ENCODE measurements around the gene ATG9B. TPM values are rescaled to one million over a fixed set of nuclear protein-coding genes. Genes with fewer than 3 reads are reported as not detected.
A peak's percentile ranks its signal among the peaks of the same experiment; 100 is the strongest.

Gene ATG9B
- total RNA-seq, 2 experiments from 2014 or later: 3.5 to 4.6 TPM

GRCh38 chr7:151017953-151018420 lies 6.3 kb downstream of the ATG9B start:
- Mint-ChIP-seq H3K4me1 (ENCODE audit: low read depth) (peaks cover 47% of the 10 kb centered on the region), H3K9me3 (no peaks in the 10 kb centered on the region), H3K27ac (no peak overlapping the region), H3K4me3 (peak overlapping the region; percentile 63), H3K36me3 (no peaks in the 10 kb centered on the region), H3K27me3 (peaks cover 11% of the 10 kb centered on the region)
- intact Hi-C loops (cut with micrococcal nuclease): loop anchor here (1.0 to 2.0 kb wide), 2 partner anchors 55 to 120 kb away; no protein-coding TSS in a partner anchor
- ChIA-PET CTCF (interaction anchor here (0.6 to 4.4 kb wide), 32 partner anchors 8 to 239 kb away, joined by 3 to 78 read pairs (median 4); partner anchors contain the start of genes ABCB8, AGAP3 and NOS3), POLR2A (interaction anchor here (0.6 to 2.1 kb wide), 6 partner anchors 10 to 215 kb away, joined by 3 to 9 read pairs (median 4); partner anchors contain the start of genes ABCB8 and FASTK)
- DNase-seq: peak; percentile 86

- no peak overlapping the region for H3K27ac Mint-ChIP-seq
Measured at GRCh38 chr7:151017370-151017952, 6.8 kb downstream of the ATG9B start.

GRCh38 chr7:151016942-151017341 lies 7.4 kb downstream of the ATG9B start:
- ChIA-PET POLR2A (no interaction called here), CTCF (interaction anchor here (1.0 to 4.4 kb wide), 7 partner anchors 9 to 94 kb away, joined by 3 to 78 read pairs (median 4); partner anchors contain the start of gene ABCB8)
- intact Hi-C loops (cut with micrococcal nuclease): no loop called here
- Mint-ChIP-seq H3K36me3 (no peaks in the 10 kb centered on the region), H3K9me3 (no peaks in the 10 kb centered on the region), H3K27ac (no peak overlapping the region), H3K4me3 (no peak overlapping the region), H3K27me3 (peaks cover 10% of the 10 kb centered on the region), H3K4me1 (ENCODE audit: low read depth) (peaks cover 57% of the 10 kb centered on the region)
- DNase-seq: no peak

More at GRCh38 chr7:151017370-151017952, 6.8 kb downstream of the ATG9B start:
- no peaks in the 10 kb centered on the region for H3K9me3 Mint-ChIP-seq
- intact Hi-C loops (cut with micrococcal nuclease): no loop called here
- H3K4me3 Mint-ChIP-seq: peak overlapping the region; percentile 63
- H3K27me3 Mint-ChIP-seq: peaks cover 10% of the 10 kb centered on the region
- peaks cover 52% of the 10 kb centered on the region for H3K4me1 Mint-ChIP-seq (ENCODE audit: low read depth)
- POLR2A ChIA-PET: interaction anchor here (0.6 to 2.1 kb wide), 3 partner anchors 11 to 215 kb away, joined by 3 to 9 read pairs (median 4); partner anchors contain the start of gene ABCB8
- no peak for DNase-seq
- CTCF ChIA-PET: interaction anchor here (0.6 to 4.4 kb wide), 16 partner anchors 9 to 179 kb away, joined by 3 to 78 read pairs (median 8); partner anchors contain the start of genes ABCB8 and AGAP3
- no peaks in the 10 kb centered on the region for H3K36me3 Mint-ChIP-seq

GRCh38 chr7:151016505-151016904 lies 7.8 kb downstream of the ATG9B start:
- no peak for DNase-seq
- Mint-ChIP-seq H3K9me3 (no peaks in the 10 kb centered on the region), H3K4me3 (no peak overlapping the region), H3K4me1 (ENCODE audit: low read depth) (peaks cover 62% of the 10 kb centered on the region), H3K27ac (no peak overlapping the region), H3K27me3 (peaks cover 10% of the 10 kb centered on the region), H3K36me3 (no peaks in the 10 kb centered on the region)
- POLR2A ChIA-PET: no interaction called here
- intact Hi-C loops (cut with micrococcal nuclease): no loop called here
- CTCF ChIA-PET: interaction anchor here (1.0 to 4.4 kb wide), 6 partner anchors 8 to 95 kb away, joined by 3 to 78 read pairs (median 6); partner anchors contain the start of gene ABCB8

GRCh38 chr7:151015967-151016366 lies 8.3 kb downstream of the ATG9B start:
- CTCF ChIA-PET: interaction anchor here (1.0 to 4.4 kb wide), 4 partner anchors 8 to 95 kb away, joined by 3 to 78 read pairs (median 10); no protein-coding TSS in a partner anchor
- POLR2A ChIA-PET: no interaction called here
- Mint-ChIP-seq H3K4me3 (no peak overlapping the region), H3K36me3 (no peaks in the 10 kb centered on the region), H3K27me3 (peaks cover 10% of the 10 kb centered on the region), H3K9me3 (no peaks in the 10 kb centered on the region), H3K4me1 (ENCODE audit: low read depth) (peaks cover 65% of the 10 kb centered on the region), H3K27ac (no peak overlapping the region)
- intact Hi-C loops (cut with micrococcal nuclease): loop anchor here (1.0 to 2.0 kb wide), 2 partner anchors 12 to 211 kb away; partner anchors contain the start of genes ABCB8 and ABCF2
- no peak for DNase-seq

- intact Hi-C loops (cut with micrococcal nuclease): loop anchor here (1.0 to 5.0 kb wide), 3 partner anchors 13 to 212 kb away; partner anchors contain the start of genes ABCB8, ABCF2 and KCNH2
- H3K9me3 Mint-ChIP-seq: no peaks in the 10 kb centered on the region
- POLR2A ChIA-PET: no interaction called here
Measured at GRCh38 chr7:151014950-151015349, 9.3 kb downstream of the ATG9B start.

GRCh38 chr7:151013733-151014497 lies 10.4 kb downstream of the ATG9B start:
- intact Hi-C loops (cut with micrococcal nuclease): loop anchor here (2.0 to 5.0 kb wide), 2 partner anchors 37 to 213 kb away; partner anchors contain the start of genes ABCF2 and KCNH2
- H3K9me3 Mint-ChIP-seq: no peaks in the 10 kb centered on the region
- POLR2A ChIA-PET: interaction anchor here (0.6 to 1.5 kb wide), 3 partner anchors 10 to 46 kb away, joined by 3 to 4 read pairs (median 3); partner anchors contain the start of gene ATG9B

More at GRCh38 chr7:151014950-151015349, 9.3 kb downstream of the ATG9B start:
- H3K36me3 Mint-ChIP-seq: no peaks in the 10 kb centered on the region
- peak; percentile 66 for DNase-seq
- peak overlapping the region; percentile 93 for H3K27ac Mint-ChIP-seq
- CTCF ChIA-PET: interaction anchor here (0.8 to 2.1 kb wide), 4 partner anchors 13 to 117 kb away, joined by 3 to 10 read pairs (median 8); partner anchors contain the start of gene ABCB8
- peaks cover 75% of the 10 kb centered on the region for H3K4me1 Mint-ChIP-seq (ENCODE audit: low read depth)
- peaks cover 7% of the 10 kb centered on the region for H3K27me3 Mint-ChIP-seq
- H3K4me3 Mint-ChIP-seq: peak overlapping the region; percentile 83

GRCh38 chr7:151013356-151013732 lies 10.9 kb downstream of the ATG9B start:
- POLR2A ChIA-PET: interaction anchor here (1.5 kb wide), 1 partner anchor 11 kb away, joined by 4 read pairs; the partner anchor contains the start of gene ATG9B
- CTCF ChIA-PET: interaction anchor here (1.0 to 4.2 kb wide), 4 partner anchors 22 to 115 kb away, joined by 3 to 26 read pairs (median 6); no protein-coding TSS in a partner anchor
- no peaks in the 10 kb centered on the region for H3K36me3 Mint-ChIP-seq
- no peak for DNase-seq
- H3K9me3 Mint-ChIP-seq: no peaks in the 10 kb centered on the region
- H3K27me3 Mint-ChIP-seq: no peaks in the 10 kb centered on the region
- no peak overlapping the region for H3K27ac Mint-ChIP-seq
- H3K4me1 Mint-ChIP-seq (ENCODE audit: low read depth): peaks cover 78% of the 10 kb centered on the region
- intact Hi-C loops (cut with micrococcal nuclease): loop anchor here (5.0 kb wide), 1 partner anchor 36 kb away; the partner anchor contains the start of gene KCNH2
- no peak overlapping the region for H3K4me3 Mint-ChIP-seq

More at GRCh38 chr7:151013733-151014497, 10.4 kb downstream of the ATG9B start:
- peaks cover 76% of the 10 kb centered on the region for H3K4me1 Mint-ChIP-seq (ENCODE audit: low read depth)
- H3K36me3 Mint-ChIP-seq: no peaks in the 10 kb centered on the region
- DNase-seq: peak; percentile 94
- H3K27me3 Mint-ChIP-seq: peaks cover 3% of the 10 kb centered on the region
- peak overlapping the region; percentile 93 for H3K27ac Mint-ChIP-seq
- H3K4me3 Mint-ChIP-seq: peak overlapping the region; percentile 83
- CTCF ChIA-PET: interaction anchor here (1.0 to 4.2 kb wide), 6 partner anchors 14 to 116 kb away, joined by 3 to 26 read pairs (median 8); partner anchors contain the start of gene ABCB8

- CTCF ChIA-PET: interaction anchor here (1.8 to 4.2 kb wide), 3 partner anchors 15 to 50 kb away, joined by 6 to 26 read pairs (median 9); partner anchors contain the start of gene ABCB8
- Mint-ChIP-seq H3K4me3 (peak overlapping the region; percentile 30), H3K36me3 (no peaks in the 10 kb centered on the region), H3K4me1 (ENCODE audit: low read depth) (peaks cover 78% of the 10 kb centered on the region), H3K27ac (peak overlapping the region; percentile 36), H3K9me3 (no peaks in the 10 kb centered on the region), H3K27me3 (no peaks in the 10 kb centered on the region)
- intact Hi-C loops (cut with micrococcal nuclease): loop anchor here (5.0 kb wide), 1 partner anchor 36 kb away; the partner anchor contains the start of gene KCNH2
- POLR2A ChIA-PET: interaction anchor here (1.5 kb wide), 1 partner anchor 11 kb away, joined by 4 read pairs; the partner anchor contains the start of gene ATG9B
- DNase-seq: no peak
Measured at GRCh38 chr7:151012911-151013347, 11.4 kb downstream of the ATG9B start.

GRCh38 chr7:151012031-151012692 lies 12.1 kb downstream of the ATG9B start:
- intact Hi-C loops (cut with micrococcal nuclease): loop anchor here (5.0 kb wide), 1 partner anchor 35 kb away; the partner anchor contains the start of gene KCNH2
- H3K36me3 Mint-ChIP-seq: no peaks in the 10 kb centered on the region
- H3K27ac Mint-ChIP-seq: peak overlapping the region; percentile 77
- H3K4me3 Mint-ChIP-seq: peak overlapping the region; percentile 46
- no peak for DNase-seq
- peaks cover 78% of the 10 kb centered on the region for H3K4me1 Mint-ChIP-seq (ENCODE audit: low read depth)
- ChIA-PET CTCF (interaction anchor here (1.1 to 4.2 kb wide), 5 partner anchors 16 to 114 kb away, joined by 5 to 26 read pairs (median 7); partner anchors contain the start of gene ABCB8), POLR2A (interaction anchor here (1.4 to 2.4 kb wide), 3 partner anchors 16 to 47 kb away, joined by 5 to 9 read pairs (median 8); partner anchors contain the start of genes ABCB8 and SLC4A2)
- H3K27me3 Mint-ChIP-seq: no peaks in the 10 kb centered on the region
- H3K9me3 Mint-ChIP-seq: no peaks in the 10 kb centered on the region

Data from activated CD4-positive, alpha-beta memory T cell treated with anti-CD3 and anti-CD28 coated beads for 36 hours (primary cell).